GM04503 (cell line): ENCODE results near the gene ROPN1.
"Not testable (repeated sequence)": the region's sequence is repeated elsewhere in the genome, so short reads cannot be mapped to it uniquely, and the experiment has no call there.

Experiments used
- DNase-seq: peaks from one replicate; pipeline ENCODE4 v3.0.0-alpha.2; 2012; ENCODE audit warnings: low read depth

ROPN1 gene

DNA sequence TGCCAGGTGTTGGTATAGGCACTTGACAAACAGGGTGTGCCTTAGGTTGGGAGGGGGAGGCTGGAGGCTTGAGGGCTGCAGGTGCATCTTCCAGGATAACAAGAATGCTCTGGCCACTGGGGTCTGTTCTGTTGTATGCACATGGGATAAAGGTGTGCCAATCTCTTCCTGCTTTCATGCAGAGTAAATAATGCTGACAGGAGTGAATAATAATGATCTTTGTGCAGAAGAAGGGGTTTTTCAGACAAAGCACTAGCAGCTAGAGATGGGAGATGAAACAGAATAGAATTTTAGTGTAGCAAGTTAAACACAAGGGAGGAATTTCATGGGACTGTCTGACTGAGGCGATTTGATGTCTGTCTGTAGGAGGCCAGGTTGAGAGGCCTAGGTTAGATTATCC lies 1.9 kb upstream of the ROPN1 start:
- DNase-seq = no peak

DNA sequence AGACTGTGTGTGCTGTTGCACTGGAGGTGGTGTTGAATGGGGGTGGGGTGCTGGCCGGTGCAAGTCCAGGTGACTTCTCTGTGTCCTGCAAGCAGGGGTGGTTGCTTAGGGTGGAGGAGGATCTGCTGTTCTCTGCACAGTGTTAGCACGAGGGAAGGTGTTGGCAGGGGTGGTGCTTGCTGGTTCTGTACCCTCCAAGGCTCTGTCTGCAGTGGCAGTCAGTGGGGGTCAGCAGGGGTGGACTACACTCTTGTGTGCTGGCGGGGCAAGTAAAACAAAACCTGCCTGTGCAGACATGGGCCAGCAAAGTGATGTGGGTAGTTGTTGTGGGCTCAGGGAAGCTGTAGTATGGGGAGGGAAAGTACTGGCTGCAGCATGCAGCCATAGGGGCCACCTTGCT lies 5.5 kb downstream of the ROPN1 start:
- no peak for DNase-seq

DNA sequence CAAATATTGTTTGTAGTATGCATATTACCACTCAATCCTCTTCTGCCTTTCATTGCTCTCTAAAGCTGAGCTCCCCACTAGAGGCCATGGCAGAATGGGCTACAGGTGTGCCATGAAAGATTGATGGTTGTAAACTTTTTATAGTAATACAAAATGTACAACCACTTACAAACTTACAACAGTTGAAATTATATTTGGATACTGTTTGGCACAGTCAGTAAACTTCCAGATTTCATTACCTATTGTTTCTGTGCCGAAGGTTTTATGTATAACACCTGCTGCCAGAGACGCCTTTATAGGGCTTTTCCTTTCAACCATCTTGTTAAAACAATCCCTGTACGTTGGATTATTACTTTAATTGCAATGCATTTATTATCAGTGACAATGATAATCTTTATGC lies 7.0 kb downstream of the ROPN1 start:
- DNase-seq = no peak

DNA sequence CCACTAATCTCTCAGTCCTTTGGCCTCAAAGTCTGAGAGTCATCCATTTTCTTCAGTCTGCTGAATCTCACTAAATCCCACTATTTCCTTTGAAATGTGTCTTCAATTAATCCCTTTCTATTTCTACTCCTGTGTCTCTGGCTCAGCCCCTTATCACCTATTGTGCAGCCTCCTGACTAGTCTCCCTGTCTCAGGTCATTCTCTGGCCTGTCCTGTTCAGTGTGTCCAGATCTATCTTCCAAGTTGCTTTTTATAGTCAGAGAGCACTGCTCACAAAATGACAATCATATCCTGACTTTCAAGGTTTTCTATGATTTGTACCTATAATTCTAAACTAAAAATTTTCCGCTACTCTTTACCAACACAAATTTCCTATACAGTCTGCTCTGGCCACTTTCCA lies 7.6 kb downstream of the ROPN1 start:
- no peak for DNase-seq

DNA sequence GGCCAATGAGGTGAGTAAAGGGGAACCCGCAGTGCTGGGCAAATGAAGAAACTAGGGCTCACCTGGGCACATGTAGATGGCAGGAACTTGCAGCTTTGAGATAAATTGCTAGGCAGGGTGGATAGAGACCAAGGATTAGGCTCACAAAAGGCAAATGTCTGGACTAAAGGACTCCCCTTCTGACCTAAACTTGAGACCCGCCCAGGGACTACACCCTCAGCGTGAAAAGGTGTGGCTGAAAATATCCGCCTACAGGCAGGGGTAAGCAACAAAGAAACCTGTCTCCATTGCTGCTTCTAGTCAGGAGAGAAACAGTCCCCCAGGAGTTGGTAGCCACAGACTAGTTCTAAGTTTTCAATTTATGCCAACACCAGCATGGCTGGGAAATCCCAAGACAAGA lies 10.6 kb downstream of the ROPN1 start:
- not testable (repeated sequence) for DNase-seq

DNA sequence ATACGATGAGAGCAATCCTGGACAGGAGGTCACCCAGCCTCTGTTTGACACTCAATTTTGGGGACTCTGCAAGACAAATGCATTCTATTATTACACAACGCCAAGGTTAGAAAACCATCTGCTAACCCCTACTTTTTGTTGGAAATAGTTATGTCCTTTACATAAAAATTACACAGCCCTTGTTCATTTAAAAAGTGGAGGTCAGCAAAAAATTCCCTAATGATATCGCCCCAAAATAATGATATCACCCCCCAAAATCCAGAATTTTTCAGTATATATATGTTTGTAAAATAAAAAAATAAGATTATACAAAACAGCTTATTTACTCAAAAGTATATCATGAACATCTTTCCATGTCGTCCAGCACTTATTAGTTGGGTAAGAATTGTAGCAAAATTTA lies 11.4 kb downstream of the ROPN1 start:
- DNase-seq = no peak

DNA sequence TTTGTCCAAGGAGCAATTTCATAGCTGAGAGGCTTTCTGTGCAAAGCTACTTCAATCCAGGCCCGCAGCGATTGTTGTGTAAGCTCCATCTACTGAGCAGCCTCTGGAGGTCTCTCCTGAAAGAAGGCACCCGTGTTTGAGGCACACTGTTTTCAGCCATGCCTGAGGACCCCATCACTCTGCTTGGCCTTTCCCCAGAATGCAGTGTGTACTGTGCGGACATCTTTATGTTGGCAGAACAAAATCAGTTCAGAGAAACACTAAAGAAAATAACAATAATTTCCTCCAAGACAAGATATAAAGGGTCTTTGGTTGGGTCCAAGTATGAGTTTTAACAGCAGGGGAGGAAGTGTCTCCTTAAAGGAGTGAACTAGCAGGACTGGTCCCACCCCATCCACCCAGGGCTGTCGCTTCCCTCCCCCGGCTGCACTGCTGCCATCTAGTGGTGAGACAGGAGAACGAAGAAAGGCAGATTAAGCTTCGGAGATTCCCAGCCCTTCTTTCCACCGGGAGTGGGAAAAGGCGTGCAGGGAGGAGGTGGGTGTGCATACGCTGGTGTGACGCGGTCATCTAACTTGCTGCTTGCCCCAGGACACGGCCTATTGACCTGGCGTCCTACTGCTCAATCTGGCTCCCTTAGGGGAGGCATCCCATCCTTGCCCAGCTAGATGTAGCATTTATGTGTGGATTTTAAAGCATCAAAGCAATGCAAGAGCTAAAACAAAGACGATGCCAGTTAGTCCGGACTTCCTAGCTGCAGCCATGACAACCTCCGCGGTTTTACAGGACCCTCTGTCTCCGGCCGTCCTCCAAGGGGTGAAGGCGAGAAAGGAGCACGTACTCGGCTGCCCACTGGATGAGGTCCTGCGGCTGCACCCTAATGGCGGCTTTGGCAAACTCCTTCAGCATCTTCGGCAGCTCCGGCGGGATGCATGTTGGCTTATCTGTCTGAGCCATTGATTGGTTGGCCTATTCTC lies 12.1 kb downstream of the ROPN1 start:
- DNase-seq = not testable (repeated sequence)

DNA sequence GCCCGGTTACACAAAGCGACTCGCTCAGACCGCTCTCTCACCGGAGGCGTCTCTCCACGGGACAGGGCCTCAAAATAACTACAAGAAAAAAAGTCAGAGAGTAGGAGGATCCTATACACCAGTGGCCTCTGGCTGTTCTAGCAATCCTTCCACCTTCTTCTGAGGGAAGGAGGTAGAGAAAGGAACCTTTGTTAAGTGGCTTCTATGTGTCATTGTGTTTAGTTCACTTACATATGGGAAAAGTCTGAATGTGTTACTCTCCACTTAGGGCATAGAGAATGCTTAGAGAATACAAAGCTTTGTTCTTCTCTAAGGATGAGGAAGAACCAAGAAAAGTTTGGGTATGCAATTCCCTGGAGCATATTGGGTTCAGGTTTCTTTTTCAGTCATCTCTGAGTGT lies 15.0 kb downstream of the ROPN1 start:
- DNase-seq = not testable (repeated sequence)

DNA sequence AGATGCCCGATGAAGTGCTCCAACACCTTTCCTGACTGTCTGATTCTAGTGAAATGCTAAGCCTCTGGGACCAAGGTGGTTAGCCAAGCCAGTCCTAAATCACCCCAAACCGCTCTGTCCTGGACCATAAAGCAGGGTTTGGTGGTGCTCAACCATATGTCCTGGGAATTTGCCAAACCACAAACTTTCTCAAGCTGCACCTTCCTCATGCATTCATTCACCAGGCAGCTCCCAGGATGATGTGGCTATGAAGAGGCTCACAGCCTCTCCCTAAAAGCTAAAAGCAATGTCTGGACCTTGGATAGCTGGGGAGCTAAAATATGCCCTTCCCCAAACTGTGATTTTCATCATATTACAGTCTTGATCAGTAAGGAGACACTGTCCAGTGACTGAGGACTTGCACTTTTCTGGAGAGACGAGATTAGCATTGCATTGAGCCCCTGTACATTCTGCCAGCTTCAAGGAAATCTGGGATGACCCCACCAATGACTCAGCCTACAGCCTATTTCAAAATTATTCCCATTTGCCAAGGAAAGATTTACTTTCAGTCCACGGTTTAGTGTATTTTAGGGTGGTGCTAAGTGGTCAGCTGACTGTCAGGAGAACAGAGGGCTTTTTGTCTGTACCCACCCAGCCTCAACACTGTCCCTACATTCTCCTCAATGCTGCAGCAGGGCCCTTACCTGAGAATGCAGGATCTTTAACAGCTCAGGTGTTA lies 15.6 kb downstream of the ROPN1 start:
- not testable (repeated sequence) for DNase-seq

DNA sequence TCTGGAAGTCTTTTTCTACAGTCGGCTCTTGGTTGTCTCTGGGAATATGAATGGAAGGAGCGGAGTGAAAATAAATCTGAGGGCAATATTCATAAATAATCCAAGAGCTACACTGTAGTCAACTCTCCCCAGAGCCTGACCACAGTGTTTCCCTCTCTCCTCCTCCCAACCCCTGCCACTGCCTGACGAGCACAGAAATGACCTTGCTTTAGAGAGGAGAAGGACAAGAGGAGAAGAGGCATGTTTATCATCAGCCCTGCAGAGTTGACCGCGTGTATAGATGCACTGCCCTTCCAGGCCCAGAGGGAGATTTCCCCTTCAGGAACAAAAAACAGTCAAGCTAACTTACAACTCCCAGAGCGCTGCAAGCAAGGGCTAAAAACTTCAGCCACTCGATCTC lies 16.9 kb downstream of the ROPN1 start:
- not testable (repeated sequence) for DNase-seq

DNA sequence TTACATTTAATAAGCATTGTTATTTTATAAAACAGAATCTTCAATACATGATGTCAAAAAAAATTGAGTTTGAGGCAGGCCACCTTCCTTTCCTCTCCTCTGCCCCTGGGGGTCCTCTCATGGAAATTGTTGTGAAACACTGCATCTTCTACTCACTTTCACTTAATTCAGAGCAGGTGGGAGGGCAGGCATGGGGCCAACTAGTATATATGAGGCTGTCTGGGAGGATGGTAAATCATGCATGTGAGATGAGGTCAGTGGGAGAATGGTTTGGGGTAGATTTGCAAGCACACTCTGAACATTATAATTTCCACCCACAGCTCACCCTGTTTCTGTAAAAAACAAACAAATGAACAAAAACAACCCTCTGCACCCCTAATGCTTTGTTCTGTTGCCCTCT lies 20.5 kb downstream of the ROPN1 start:
- DNase-seq = no peak

DNA sequence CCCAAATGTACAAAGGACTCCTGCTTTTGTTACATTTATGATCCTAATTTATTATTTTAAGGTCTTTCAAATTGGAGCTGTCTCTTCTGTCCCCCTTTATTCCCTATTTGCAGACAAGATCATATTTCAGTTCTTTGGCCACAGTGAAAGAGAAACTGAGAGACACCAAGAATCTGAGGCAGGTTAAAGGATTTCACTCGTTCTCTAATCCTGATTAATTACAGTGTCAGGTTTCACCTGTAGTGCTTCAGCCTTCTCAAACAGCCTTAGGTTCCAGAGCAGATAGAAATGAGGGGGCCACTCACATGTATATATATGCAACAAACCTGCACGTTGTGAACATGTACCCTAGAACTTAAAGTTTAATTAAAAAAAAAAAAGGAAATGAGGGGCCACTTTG lies 24.7 kb downstream of the ROPN1 start:
- DNase-seq = not testable (repeated sequence)

DNA sequence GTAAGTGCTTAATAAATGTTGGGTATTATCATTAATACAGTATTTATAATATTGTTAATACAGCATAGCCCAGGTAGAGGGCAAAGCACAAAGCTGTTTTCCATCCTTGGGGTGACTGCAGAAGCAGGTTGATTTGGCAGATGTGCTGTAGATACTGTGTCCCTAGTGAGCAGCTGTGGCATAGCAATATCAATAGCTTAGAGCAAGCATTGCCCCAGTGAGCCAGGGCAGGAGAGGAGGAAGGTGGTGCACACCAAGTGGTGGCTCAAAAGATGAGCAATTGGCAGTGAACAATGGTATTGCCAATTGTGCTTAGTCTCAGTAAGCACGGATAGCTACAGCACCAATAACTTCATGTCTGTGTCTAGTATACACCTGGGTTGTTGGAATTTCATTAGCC lies 25.1 kb downstream of the ROPN1 start:
- DNase-seq = not testable (repeated sequence)

DNA sequence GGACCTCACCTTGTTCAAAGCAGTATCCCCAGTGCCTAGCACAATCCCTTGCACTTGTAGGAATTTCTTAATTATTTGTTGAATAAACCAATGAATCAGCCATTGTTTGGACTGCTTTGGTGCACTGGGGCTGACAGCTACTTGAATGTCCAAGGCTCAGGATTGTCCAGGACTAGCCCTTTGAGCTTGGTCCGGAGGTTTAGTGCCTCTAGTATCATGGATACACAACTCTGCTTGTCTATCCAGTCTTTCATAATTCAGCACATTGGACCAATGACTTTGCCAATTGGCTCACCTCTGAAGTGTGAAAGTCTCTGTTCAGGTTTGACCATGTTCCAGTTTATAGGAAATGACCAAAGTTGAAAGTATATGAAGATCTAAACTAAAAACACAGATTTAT lies 27.1 kb downstream of the ROPN1 start:
- not testable (repeated sequence) for DNase-seq

DNA sequence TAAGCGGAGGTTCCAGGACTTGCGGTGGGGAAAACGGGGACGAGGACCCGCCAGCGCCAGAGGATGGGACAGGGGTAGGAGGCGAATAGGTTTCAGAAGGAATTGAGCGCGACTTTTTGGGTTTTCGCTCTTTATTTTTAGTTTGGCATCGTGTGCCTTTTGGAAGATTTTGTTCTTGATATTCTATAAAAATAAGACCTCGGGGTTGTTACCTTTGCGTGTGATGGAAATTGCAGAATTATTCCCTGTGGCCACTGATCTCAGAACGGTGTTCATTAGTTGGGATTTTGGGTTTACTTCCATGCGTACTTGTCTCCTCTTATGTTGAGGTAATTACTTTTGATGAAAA lies 30.4 kb downstream of the ROPN1 start:
- no peak for DNase-seq

DNA sequence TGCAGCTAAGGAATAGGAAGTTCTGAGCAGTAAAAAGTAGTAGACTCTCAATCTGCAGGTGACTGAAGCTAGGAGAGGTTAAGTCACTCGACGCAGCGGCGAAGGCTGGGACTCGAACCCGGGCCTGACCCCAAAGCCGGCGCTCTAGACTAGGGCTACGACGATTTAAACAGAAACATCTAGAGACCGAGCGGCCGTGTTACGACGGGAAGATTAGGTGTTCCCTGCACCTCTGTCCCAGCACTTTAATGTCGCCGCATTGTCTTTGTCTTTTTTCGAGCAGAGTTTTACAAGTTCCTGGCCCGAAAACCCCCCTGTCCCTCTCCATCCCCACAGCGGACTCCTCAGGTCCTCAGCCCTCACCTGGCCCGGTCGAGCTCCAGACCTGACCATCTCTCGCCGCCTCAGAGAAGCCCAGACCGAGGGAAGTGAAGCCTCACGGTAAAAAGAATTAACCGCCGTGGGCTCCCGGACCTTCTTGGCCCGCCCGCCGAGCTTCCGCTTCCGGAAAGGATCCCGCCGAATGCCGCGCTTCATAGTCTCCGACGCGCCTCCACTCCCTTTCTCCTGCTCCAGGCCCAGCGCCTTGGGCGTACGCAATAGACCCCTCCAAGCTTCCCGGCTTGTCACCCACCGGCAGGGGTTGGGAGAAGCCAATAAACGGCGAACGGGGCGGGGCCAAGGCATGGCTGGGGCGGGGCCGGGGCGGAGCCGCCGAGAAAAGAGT lies 31.0 kb downstream of the ROPN1 start, which contains the start of gene CCDC14:
Gene CCDC14, minus strand, starts transcription at position 449 of the 727 bp plus-strand sequence. Its CDS starts 56 bp downstream, at position 393.
- peak; percentile 68 for DNase-seq

DNA sequence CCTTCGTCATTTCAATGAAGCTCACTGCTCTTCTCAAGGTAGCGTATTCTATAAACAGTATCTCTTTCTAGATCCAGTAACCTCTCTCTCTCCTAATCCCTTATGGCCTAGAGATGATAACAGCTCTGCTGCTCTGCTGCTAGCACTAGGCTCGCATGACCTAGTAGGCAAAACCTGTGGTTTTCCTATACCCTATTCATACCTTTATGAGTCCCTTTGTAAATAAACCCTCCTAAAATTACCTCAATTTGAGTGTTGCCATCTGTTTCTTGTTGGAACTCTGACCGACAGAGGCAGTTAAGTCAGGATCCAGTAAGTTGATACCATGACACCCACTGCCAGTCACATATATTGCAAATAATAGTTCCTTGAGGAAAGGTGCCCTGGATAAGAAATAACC lies 38.2 kb downstream of the ROPN1 start:
- no peak for DNase-seq

DNA sequence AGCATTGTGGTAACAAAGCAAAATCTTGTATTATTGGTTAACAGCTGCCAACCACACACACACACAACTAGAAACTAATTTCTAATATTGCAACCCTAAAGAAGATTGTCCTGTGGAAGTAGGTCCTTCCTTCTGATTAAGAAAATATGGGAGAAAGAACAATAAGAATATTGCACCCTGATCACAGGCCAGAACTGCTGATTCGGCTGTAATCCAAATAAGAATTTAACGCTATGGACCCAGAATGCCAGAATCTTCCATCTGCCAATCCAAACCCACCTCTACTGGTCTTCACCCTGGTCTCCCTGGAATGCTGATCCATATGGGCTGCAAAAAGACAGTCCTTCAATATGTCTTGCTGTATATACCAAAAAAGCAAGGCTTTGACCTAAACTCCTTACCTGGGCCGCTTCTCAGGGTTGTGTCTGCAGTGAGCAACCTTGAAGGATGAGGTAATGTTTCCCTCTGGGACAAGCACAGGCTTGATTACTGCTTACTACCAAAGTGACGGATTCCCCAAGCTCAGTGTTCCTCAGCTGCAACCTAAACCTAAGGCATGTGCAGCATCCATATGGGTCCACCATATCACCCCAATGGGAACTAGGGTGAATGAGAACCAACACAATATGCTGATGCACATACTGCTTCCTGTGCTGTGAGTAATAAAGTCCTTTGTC lies 38.9 kb downstream of the ROPN1 start:
- DNase-seq = no peak

DNA sequence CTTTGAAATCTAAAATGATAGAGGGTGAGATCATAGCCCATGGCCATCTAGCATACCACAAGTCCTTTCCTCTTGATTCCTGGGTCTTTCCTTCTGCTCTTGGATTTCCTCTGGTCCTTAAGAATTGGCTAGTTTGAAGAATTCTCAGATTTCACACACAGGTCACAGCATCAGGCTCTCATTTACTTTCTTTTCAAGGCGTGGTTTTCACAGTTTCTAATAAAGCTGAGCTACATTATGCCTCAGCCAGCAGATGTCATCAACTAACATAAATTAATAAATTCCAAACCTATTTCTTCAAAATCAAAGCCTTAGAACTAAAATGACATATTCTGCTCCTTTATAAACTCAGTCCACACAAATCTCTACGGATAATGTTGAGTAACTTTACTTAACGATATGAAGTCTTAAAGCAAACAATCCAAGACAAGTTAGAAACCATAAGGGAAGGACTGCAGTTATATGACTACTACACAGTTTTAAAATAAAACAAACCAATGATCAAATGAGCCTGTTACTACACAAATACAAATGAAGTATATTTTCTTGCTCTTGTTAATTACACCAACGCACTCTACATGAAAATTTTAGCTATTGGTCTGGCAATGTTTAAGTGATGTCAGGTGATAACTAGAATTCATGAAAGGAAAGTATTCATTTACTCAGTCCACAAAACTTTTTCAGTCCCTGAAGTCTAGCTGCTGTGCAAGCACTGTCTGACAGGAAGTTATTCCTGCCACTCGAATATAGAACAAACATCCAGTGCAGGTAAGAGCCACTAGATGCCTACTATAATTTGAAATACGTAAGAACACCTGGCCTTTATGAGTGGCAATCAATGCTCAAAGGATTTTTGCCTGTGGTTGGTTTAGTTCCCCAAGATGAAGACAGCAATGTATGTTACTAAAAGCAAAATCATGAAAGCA lies 40.1 kb downstream of the ROPN1 start:
- no peak for DNase-seq

DNA sequence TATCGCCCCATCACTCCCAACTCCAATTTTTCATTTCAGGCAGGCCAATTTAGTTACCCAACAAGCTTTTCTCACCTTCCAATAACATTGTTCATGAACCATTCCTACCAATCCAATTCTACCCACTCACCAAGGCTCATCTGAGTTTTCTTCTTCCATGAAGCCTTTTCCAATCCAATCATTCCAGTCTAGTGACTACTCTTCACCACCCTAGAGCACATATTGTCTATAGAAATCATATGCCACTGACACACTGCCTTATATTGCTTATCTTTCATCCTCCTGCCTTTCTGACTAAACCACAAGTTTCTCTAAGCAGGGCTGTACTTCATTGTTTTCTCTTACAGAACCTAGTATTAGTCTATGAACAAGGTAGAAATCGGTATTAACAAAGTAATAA lies 42.3 kb downstream of the ROPN1 start:
- peak; percentile 75 for DNase-seq

DNA sequence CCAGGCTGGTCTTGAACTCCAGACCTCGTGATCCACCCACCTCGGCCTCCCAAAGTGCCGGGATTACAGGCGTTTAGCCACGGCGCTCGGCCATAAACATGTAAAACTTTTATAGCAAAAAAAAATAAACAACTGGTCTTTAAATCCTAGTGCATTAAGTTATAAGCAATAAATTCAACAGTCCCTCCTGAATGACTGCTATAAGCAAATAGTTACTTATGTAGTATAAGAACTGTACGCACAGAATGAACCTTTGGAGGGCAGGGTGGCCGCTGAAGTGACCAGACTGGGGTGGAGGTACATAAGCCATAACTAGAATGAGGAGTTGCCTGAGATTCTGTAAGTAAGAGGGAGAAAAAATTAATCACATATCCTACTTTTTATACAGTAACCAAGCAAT lies 43.5 kb downstream of the ROPN1 start:
- no peak for DNase-seq
